K562 (cell line): Measurements from ENCODE around the gene CASP6. TPM values are rescaled to one million over a fixed set of nuclear protein-coding genes. Genes with fewer than 3 reads are reported as not detected.

Source experiments
- ARHGAP35 ChIP-seq: fragments of 450-650 bp; IDR thresholded peaks from 2 replicates; pipeline ENCODE4 v1.6.1; 2018; ENCODE audit not compliant: partially characterized antibody
- CCNT2 ChIP-seq: IDR thresholded peaks from 2 replicates; pipeline ENCODE4 v1.6.1; 2011; ENCODE audit warnings: borderline replicate concordance, low read depth, mild to moderate bottlenecking, moderate library complexity, mixed read lengths, low read length; ENCODE audit not compliant: insufficient read length; ENCODE audit errors: extremely low read depth
- CHD1 ChIP-seq: fragments of 200-600 bp; sonication (generic); IDR thresholded peaks from one replicate; pipeline ENCODE4 v1.6.1; 2012; ENCODE audit warnings: mild to moderate bottlenecking, moderate library complexity, low read length, inconsistent platforms
- CXXC5 ChIP-seq: fragments of 250-450 bp; sonication (Bioruptor Pico); IDR thresholded peaks from 2 replicates; pipeline ENCODE4 v1.8.0; 2022; ENCODE audit warnings: inconsistent platforms, mild to moderate bottlenecking, moderate library complexity
- EHMT2 ChIP-seq: fragments of 450-650 bp; IDR thresholded peaks from 2 replicates; pipeline ENCODE4 v1.6.1; 2018; ENCODE audit warnings: antibody characterized with exemption
- FUS ChIP-seq: fragments of 200-400 bp; formaldehyde crosslinking; optimal IDR thresholded peaks from 2 replicates; pipeline ENCODE3; 2017; ENCODE audit warnings: low read depth, low read length
- HDAC1 ChIP-seq, 2 experiments: fragments of 450-650 bp; IDR thresholded peaks; 2 replicates each; pipeline ENCODE4 v1.6.1; 2016 to 2017; ENCODE audit warnings: inconsistent platforms in 1 of 2, mild to moderate bottlenecking in 1 of 2, moderate library complexity in 1 of 2
- KAT8 ChIP-seq: fragments of 450-650 bp; IDR thresholded peaks from 2 replicates; pipeline ENCODE4 v1.6.1; 2016; ENCODE audit warnings: low read depth, mild to moderate bottlenecking
- KLF13 ChIP-seq: fragments of 450-650 bp; IDR thresholded peaks from 2 replicates; pipeline ENCODE4 v1.6.1; 2016; ENCODE audit warnings: missing genetic modification characterization, low read depth, mild to moderate bottlenecking, missing compliant biosample characterization, moderate library complexity, borderline replicate concordance
- NFIC ChIP-seq: fragments of 450-650 bp; IDR thresholded peaks from 2 replicates; pipeline ENCODE4 v1.6.1; 2017; ENCODE audit warnings: mild to moderate bottlenecking, inconsistent platforms
- NONO ChIP-seq, 2 experiments: fragments of 200-400 bp in 1 of 2; fragments of 450-650 bp in 1 of 2; formaldehyde crosslinking in 1 of 2; IDR thresholded peaks; 2 replicates each; pipeline ENCODE4 v1.6.1; 2017; ENCODE audit warnings: low read depth in 2 of 2, mild to moderate bottlenecking in 2 of 2, moderate library complexity in 2 of 2, low read length in 1 of 2
- OTX1 ChIP-seq: fragments of 450-650 bp; formaldehyde crosslinking; IDR thresholded peaks from 2 replicates; pipeline ENCODE4 v1.4.0; 2022; ENCODE audit warnings: mild to moderate bottlenecking
- PML ChIP-seq: IDR thresholded peaks from 2 replicates; pipeline ENCODE4 v1.6.1; 2012; ENCODE audit warnings: low read length, inconsistent platforms
- POLR3A ChIP-seq: IDR thresholded peaks from 2 replicates; pipeline ENCODE4 v1.6.1; 2011; ENCODE audit warnings: borderline replicate concordance, mild to moderate bottlenecking, moderate library complexity; ENCODE audit not compliant: insufficient read length, insufficient read depth; ENCODE audit errors: extremely low read depth
- PPARD ChIP-seq: fragments of 250-450 bp; sonication (Bioruptor Pico); IDR thresholded peaks from 2 replicates; pipeline ENCODE4 v1.8.0; 2022; ENCODE audit warnings: inconsistent platforms, mild to moderate bottlenecking, moderate library complexity
- RFX1 ChIP-seq: fragments of 450-650 bp; IDR thresholded peaks from 2 replicates; pipeline ENCODE4 v1.6.1; 2016; ENCODE audit warnings: mild to moderate bottlenecking, moderate library complexity
- SRSF7 ChIP-seq: fragments of 200-400 bp; formaldehyde crosslinking; optimal IDR thresholded peaks from 2 replicates; pipeline ENCODE3; 2017; ENCODE audit warnings: mild to moderate bottlenecking, low read depth, low read length
- TAF15 ChIP-seq: fragments of 200-400 bp; formaldehyde crosslinking; IDR thresholded peaks from 2 replicates; pipeline ENCODE4 v1.6.1; 2017; ENCODE audit warnings: mild to moderate bottlenecking, low read depth, low read length, moderate library complexity
- TAF9B ChIP-seq: fragments of 450-650 bp; IDR thresholded peaks from 2 replicates; pipeline ENCODE4 v1.6.1; 2018; ENCODE audit warnings: mild to moderate bottlenecking; ENCODE audit not compliant: partially characterized antibody
- TBL1XR1 ChIP-seq, 2 experiments: IDR thresholded peaks; 2 replicates each; pipeline ENCODE4 v1.6.1; 2012; ENCODE audit warnings: improper control_type of control experiment in 2 of 2, low read length in 2 of 2, mild to moderate bottlenecking in 1 of 2
- ZNF3 ChIP-seq: fragments of 250-450 bp; sonication (Bioruptor Pico); IDR thresholded peaks from 2 replicates; pipeline ENCODE4 v1.5.0; 2021; ENCODE audit warnings: mild to moderate bottlenecking, moderate library complexity
- ZNF316 ChIP-seq: fragments of 450-650 bp; IDR thresholded peaks from 2 replicates; pipeline ENCODE4 v1.6.1; 2016
- ZNF586 ChIP-seq: fragments of 450-650 bp; formaldehyde crosslinking; conservative IDR thresholded peaks from 2 replicates; pipeline ENCODE4 v1.4.0; 2020; ENCODE audit warnings: mild to moderate bottlenecking, moderate library complexity
- ZNF764 ChIP-seq: fragments of 250-450 bp; sonication (Bioruptor Pico); IDR thresholded peaks from 2 replicates; pipeline ENCODE4 v1.4.0; 2020; ENCODE audit warnings: low read depth, mild to moderate bottlenecking, moderate library complexity
- polyA plus RNA-seq, 8 experiments: library from polyadenylated mRNA; depleted of rRNA in 4 of 8; stranded (reverse) in 5 of 8; unstranded in 3 of 8; fragments of >200 nt; fragmentation: Nextera tagmentation in 2 of 8; fragmentation: Illumina TruSeq in 1 of 8; extraction: Ambion mirVana in 2 of 8; extraction: Trizol in 1 of 8; gene quantifications; 2 replicates each; pipeline versions ENCODE4 v1.2.1 to v1.2.3, GENCODE V29; 2011 to 2014; ENCODE audit warnings: inconsistent platforms in 1 of 8, missing spikeins in 1 of 8
- total RNA-seq, 7 experiments: library from RNA; depleted of rRNA in 6 of 7; stranded (reverse); fragments of >200 nt in 6 of 7; fragmentation: Illumina TruSeq in 2 of 7; extraction: Trizol in 2 of 7; gene quantifications; 2 replicates each; pipeline versions ENCODE4 v1.2.1 to v1.2.3, GENCODE V29; 2011 to 2021; ENCODE audit warnings: low replicate concordance in 1 of 7
- TF ChIP-seq, protein P1 (sequence below): fragments of 250-450 bp; sonication (Bioruptor Pico); IDR thresholded peaks from 2 replicates; pipeline ENCODE4 v1.4.0; 2020

Gene CASP6
- total and polyA plus RNA-seq, 9 of the 15 experiments (the other 6 are each of a cell fraction or from before 2014, with no cell fraction given), result 20.8 to 72.7 (median 39.1) TPM

- TF ChIP-seq POLR3A (no peak), TBL1XR1 (IDR thresholded peaks at IDR 0.05; ENCODE audit: low read length in 2 of 2) (0 out of 4 replicates have a peak, but pooled peaks of 1 of the 2 experiments have one; percentile 9), NFIC (peak; percentile 39; the same call in 1 of the 2 replicates), HDAC1 (IDR thresholded peaks at IDR 0.05) (peak in 1 of 2 experiments; percentile 62; a peak in 1 of 4 replicates), CXXC5 (CRISPR knock-in tag) (peak; percentile 26; the same call in 1 of the 2 replicates), EHMT2 (no peak), ZNF316 (peak; percentile 45; the same call in 1 of the 2 replicates), TAF9B (peak; percentile 43), CCNT2 (no peak), OTX1 (CRISPR knock-in tag) (no peak), KLF13 (tag) (no peak), ARHGAP35 (peak; percentile 90), FUS (no peak), SRSF7 (no peak), PML (0 out of 2 replicates have a peak, but pooled peaks have one; percentile 19), TAF15 (no peak), RFX1 (peak; percentile 88), PPARD (CRISPR knock-in tag) (no peak), NONO (IDR thresholded peaks at IDR 0.05; ENCODE audit: low read depth in 2 of 2, low read length in 1 of 2) (no peak), ZNF764 (no peak), KAT8 (no peak), ZNF3 (CRISPR knock-in tag) (no peak), CHD1 (no peak), ZNF586 (CRISPR knock-in tag) (no peak)
- TF ChIP-seq, protein P1, sequence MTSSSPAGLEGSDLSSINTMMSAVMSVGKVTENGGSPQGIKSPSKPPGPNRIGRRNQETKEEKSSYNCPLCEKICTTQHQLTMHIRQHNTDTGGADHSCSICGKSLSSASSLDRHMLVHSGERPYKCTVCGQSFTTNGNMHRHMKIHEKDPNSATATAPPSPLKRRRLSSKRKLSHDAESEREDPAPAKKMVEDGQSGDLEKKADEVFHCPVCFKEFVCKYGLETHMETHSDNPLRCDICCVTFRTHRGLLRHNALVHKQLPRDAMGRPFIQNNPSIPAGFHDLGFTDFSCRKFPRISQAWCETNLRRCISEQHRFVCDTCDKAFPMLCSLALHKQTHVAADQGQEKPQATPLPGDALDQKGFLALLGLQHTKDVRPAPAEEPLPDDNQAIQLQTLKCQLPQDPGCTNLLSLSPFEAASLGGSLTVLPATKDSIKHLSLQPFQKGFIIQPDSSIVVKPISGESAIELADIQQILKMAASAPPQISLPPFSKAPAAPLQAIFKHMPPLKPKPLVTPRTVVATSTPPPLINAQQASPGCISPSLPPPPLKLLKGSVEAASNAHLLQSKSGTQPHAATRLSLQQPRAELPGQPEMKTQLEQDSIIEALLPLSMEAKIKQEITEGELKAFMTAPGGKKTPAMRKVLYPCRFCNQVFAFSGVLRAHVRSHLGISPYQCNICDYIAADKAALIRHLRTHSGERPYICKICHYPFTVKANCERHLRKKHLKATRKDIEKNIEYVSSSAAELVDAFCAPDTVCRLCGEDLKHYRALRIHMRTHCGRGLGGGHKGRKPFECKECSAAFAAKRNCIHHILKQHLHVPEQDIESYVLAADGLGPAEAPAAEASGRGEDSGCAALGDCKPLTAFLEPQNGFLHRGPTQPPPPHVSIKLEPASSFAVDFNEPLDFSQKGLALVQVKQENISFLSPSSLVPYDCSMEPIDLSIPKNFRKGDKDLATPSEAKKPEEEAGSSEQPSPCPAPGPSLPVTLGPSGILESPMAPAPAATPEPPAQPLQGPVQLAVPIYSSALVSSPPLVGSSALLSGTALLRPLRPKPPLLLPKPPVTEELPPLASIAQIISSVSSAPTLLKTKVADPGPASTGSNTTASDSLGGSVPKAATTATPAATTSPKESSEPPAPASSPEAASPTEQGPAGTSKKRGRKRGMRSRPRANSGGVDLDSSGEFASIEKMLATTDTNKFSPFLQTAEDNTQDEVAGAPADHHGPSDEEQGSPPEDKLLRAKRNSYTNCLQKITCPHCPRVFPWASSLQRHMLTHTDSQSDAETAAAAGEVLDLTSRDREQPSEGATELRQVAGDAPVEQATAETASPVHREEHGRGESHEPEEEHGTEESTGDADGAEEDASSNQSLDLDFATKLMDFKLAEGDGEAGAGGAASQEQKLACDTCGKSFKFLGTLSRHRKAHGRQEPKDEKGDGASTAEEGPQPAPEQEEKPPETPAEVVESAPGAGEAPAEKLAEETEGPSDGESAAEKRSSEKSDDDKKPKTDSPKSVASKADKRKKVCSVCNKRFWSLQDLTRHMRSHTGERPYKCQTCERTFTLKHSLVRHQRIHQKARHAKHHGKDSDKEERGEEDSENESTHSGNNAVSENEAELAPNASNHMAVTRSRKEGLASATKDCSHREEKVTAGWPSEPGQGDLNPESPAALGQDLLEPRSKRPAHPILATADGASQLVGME (CRISPR knock-in tag), result no peak
These were observed 32.5 kb upstream of the CASP6 start (continued) for GRCh38 chr4:109735566-109736365.
